Astrocyte of the hippocampus (primary cell): Measurements from ENCODE around the gene PPARA.

ENCODE experiments used
- DNase-seq: peaks from one replicate; pipeline ENCODE4 v3.0.0; 2011; ENCODE audit warnings: low read depth, low spot score

Gene PPARA

GRCh38 chr22:46290843-46291785 lies 140.8 kb downstream of the PPARA start:
- DNase-seq, result no peak

GRCh38 chr22:46292173-46292572 lies 141.8 kb downstream of the PPARA start:
- no peak for DNase-seq

GRCh38 chr22:46292732-46293131 lies 142.4 kb downstream of the PPARA start:
- no peak for DNase-seq
